HG03565 (cell line): Measurements from ENCODE around the gene LMNTD2.

Experiments used
- ATAC-seq: cut with Tn5 transposase; IDR thresholded peaks from one replicate; pipeline ENCODE4 v1.9.1; 2021; ENCODE audit warnings: mild to moderate bottlenecking, moderate library complexity; ENCODE audit not compliant: unreplicated experiment

Gene LMNTD2

DNA sequence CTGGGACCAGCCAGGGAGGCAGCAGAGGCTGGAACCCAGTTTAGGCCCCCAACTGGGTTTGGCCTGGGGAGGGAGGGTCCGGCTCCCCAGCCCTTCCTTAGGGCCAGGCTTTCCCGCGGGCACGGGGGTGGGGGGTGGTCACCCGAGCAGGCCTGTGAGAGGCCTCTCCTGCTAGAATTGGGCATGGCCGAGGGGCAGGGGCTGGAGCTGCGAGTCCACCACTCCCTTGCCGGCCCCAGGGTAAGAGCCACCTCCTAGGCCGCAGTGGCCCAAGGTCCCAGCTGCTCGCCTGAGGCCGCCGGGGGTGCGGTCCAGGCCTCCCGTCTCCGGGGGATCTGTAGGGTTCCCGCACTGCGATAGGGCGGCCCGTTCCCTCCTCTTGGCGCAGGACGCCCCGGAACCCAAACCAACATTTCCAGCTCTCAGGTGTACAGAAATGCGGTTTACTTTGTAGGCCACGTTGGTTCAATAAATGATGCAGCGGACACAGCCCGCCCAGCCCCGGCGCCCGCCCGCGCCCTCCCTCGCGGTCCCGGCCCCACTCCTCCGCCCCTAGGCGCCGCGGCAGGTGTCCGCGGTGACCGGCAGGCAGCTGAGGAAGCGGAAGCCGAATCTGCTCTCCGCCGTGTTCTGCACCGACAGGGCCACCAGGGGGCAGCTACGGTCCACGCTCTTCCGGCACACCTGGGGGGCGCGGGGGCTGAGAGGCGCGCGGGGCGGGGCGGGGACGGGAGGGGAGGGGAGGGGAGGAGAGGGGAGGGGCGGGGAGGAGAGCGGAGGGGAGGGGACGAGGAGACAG lies 5.9 kb downstream of the LMNTD2 start:
- peak; percentile 47 for ATAC-seq

DNA sequence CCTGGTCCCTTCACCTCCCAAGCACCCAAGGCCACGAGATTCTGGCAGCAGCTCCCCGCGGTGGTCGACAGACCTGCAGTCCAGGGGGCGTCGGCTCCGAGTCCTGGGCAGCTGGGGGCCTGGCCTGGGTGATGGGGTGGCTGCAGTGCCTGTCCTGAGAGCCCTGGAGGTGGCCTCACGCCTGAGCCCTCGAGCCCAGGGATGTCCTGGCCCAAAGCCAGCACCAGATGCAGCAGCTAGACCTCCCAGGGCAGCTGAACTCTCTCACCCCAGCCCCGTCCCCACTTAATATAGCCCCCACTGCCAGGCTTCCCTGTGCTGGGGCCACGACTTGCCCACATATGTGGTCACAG lies 6.6 kb downstream of the LMNTD2 start:
- ATAC-seq, result no peak

DNA sequence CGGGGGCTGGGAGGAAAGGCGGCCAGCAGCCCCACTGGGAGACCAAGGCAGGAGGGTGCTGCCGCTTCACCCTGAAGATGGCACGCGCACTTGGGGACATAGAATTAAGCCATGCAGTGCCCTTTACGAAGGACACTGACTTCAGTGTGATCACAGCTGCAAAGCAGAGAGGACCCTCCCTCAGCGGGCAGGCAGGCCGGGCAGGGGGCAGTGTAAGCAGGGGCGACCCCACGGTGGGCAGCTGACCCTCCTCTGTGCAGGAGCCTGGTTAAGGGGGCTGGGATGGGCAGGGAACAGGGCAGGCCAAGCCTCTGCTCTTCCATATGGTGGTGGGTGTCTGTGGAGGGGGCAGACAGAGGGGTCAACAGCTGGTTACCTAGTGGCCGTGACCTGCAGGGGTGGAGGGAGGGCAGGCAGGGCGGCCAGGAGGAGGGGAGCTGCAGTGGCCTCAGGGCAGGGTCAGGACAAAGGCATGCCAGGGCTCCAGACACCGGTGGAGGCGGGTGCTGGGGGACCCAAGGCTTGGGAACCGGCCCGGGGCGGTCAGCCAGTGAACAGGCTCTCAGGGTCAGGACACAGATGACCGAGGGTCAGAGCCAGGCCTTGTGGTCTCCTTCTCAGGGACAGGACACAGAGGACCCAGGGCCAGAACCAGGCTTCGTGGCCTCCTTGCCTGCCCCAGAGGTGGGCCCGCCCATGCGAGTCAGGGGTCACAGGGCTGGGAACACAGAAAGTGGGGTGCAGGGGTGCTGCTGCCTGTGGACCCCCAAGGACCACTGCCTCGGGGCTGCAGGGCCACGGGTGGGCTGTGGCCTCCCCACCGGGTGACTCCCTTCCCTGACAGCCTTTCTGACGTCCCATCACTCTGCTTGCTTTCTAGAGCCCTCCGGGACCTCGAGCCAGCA lies 7.2 kb downstream of the LMNTD2 start:
- ATAC-seq, result no peak

DNA sequence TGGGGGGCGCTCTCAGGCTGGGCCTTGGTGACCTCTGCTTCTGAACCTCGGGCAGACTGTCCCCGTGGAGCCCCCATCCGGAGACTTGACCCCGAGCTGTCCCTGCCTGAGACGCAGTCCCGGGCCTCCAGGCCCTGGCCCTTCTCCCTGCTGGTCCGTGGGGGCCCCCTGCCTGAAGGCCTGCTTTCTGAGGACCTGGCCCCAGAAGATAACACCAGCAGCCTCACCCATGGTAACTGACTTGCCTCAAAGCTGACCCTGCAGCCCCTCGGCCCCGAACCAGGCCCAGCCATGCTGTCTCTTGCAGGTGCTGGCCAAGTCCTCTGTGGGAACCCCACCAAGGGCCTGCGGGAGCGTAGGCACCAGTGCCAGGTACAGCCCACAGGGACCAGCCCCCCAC lies 8.9 kb downstream of the LMNTD2 start:
- no peak for ATAC-seq

DNA sequence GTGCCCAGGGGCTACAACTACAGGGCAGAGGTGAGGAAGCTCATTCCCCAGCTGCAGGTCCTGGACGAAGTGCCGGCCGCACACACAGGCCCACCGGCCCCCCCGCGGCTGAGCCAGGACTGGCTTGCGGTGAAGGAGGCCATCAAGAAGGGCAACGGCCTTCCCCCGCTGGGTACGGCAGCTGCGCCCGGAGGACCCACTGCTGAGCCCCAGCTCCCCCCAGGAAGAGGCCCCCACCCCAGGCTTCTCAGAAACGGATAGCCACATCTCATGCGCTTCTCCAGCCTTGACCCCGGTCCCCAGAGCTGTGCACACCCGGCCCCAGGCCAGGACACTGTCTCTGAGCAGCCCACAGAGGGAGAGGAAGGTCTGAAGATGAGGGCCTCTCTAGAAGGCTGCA lies 9.4 kb downstream of the LMNTD2 start:
- no peak for ATAC-seq

DNA sequence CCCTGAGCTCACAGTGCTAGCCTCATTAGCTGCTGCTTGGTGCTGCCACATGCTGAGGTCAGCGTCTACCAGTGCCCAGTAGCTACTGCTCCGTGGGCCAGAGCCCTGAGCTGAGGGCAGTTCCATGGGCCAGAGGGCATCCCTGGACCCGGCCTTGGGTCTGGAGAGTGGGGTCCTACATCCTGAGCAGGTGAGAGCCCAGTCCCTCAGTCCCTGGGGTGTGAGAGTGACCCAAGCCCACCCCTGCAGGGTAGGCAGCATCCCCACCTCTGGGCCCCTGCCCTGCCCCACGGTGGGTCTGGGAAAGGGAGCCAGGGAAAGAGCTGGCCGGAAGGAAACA lies 9.8 kb downstream of the LMNTD2 start:
- no peak for ATAC-seq

DNA sequence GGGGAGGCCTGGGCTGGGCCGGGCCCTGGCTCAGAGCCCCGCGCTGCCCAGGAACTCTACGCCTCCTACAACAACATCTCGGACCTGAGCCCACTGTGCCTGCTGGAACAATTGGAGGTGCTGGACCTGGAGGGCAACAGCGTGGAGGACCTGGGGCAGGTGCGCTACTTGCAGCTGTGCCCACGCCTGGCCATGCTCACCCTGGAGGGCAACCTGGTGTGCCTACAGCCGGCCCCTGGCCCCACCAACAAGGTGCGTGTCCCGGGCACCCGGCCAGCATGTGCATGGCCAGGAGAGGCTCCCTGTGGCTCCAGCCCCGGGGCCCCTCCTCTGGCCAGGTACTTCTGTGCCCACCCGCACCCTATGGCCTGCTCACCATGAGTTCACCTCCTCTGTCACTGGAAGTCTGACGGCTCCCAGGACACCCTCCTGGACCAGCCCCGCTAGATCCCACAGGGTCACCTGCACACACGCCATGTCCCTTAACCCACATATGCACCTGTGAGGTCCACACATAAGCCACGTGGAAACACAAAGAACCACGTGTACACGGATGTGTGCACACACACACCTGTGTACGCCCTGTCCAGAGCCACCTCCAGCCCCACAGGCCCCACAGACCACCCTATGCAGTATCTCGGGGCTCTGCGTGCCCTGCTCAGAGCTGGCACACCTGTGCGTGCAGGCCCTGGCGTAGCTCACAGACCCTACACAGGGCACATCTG lies 10.4 kb downstream of the LMNTD2 start:
- no peak for ATAC-seq

DNA sequence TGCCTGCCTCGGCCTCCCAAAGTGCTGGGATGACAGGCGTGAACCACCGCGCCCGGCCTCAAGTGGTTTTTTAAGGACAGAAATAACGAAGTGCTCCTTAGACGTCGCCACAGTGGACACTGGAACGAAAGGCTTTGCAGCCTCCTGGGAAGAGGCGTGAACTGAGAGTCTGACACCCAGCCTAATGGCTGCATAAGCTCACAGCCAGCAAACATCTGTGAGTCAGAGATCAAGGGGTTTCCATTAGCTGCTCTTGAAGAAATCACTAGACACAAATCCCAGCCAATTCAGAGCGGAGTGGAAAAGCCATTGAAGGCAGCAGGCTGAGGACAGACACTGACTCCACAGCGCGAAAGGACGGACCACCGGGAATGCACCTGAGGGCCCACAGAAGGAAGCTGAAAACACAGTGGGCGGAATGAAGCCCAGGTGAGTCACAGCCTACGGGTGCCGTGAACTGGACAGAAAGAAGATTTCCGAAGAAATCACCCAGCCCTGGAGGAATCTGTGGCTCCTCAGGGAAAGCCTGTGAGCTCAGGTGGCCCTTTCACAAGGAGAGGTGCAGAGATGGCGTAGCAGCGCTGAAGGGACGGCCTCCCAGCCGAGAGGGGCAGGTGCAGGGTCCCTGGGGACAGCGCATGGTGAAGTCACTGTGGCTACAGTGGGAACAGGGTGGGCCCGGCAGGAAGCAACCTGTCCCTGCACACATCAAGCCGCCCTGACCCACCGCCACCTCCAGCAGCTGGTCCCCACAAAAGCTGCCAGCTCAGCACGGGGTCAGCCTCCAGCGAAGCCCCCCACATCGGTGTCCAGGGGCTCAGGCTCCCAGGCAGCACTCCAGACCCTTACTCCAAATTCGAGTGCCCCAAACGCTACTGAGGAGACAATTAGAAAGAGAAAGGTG lies 11.6 kb downstream of the LMNTD2 start:
- no peak for ATAC-seq

DNA sequence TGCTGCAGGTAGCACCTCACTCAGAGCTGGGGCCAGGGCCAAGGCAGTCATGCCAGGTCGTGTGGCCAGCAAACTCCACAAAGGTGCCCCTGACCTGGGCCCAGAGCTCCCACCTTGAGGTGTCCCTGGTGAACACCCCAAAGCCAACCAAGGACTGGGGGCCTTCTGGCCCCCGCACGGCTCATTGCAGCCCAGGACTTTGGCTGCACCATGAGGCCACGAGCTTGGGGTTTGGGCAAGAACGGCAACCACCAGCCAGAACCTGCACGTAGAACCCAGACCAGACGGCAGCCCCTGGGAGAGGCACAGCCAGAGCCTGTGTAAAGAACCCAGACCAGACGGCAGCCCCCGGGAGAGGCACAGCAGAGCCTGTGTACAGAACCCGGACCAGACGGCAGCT lies 15.4 kb downstream of the LMNTD2 start:
- no peak for ATAC-seq

DNA sequence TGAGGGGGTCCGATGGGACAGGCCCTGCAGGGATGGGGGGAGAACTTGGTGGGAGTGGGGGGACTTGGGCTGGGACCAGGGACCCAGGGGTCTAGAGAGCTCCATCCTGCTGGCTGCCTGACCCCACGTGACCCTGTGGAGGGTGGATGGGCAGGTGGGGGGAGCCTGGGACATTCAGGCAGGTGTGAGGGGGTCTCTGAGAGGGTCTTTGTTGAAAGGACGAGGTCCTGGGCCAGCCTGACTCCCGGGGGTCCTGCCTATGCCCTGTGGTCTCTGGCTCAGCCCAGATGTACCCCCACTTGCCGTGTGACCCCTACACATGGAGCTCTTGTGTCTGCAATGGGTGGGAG lies 15.7 kb downstream of the LMNTD2 start:
- no peak for ATAC-seq

DNA sequence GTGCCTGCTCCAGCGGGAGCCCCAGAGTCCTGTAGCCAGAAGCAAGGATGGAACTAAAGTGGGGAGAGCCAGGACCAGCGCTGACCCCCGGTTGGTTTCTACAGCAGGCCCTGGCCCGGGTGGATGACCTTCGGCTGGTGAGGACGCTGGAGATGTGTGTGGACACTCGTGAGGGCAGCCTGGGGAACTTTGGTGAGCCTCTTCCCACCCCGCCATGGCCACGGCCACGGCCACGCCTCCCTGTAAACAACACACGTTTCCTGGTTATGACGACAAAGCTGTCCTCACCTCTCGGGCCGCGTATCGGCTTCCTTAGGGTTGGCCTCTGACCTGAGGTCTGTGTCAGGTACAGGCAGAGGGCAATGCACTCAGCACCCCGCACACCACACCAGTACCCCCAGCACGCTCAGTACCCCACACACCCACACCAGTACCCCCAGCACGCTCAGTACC lies 19.1 kb downstream of the LMNTD2 start:
- ATAC-seq, result no peak

DNA sequence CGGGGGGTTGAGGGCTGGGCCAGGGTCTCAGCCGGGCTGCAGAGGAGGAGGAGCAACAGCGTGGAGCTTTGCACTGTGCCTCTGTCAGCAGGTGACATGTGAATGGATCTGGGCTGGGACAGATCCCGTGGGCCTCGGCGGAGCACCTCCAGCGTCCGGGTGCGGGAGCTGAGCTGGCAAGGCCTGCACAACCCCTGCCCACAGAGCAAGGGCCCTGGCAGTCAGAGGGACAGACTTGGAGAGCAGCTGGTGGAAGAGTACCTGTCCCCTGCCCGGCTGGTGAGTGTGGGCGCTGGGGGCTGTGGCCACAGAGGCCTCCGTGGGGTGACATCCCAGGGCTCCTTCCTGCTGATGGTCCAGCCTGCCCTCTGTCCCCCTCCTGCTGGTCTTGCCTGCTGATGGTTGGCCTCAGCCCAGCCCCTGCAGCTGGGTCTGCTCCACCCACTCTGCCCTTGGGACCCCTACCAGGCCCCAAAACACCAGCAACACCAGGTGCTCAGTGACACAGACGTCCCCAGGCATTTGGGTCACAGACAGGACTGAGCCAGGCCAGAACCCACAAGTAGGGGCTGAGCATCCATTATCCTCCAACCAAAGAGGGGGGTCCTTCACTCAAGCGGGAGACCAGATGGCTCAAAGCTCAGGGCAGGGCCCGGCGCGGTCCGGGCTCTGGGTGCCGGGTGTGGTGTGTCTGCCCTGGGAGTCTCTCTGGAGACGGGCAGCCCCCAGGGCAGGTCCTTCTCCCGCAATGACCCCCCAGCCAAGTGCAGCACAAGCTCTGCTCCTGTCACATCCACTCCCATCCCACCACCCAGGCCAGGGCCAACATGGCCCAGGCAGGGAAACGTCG lies 19.7 kb downstream of the LMNTD2 start:
- ATAC-seq, result no peak

DNA sequence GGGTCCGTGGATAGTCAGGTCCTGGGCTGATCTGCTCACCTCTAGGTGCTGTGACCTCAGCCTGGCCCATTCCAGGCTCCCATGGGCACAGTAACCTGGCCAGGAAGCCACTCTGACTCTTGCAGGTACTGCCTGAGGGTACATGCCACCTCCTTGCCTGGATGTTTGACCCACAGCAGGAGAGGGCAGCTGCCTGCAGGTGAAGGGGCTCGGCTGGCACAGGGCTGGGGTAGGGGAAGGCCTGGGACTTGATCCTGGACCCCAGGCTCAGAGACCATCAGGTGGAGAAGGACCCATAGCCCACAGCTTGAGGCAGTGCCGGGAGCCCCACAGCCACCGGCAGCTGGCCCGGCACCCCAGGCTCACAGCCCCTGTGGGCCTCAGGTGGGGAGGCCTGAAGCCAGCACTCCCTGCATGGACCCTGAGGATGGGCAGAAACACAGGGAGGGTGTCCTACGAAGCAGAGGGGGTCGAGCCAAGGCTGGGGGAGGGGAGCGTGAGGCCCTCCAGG lies 20.5 kb downstream of the LMNTD2 start:
- no peak for ATAC-seq

DNA sequence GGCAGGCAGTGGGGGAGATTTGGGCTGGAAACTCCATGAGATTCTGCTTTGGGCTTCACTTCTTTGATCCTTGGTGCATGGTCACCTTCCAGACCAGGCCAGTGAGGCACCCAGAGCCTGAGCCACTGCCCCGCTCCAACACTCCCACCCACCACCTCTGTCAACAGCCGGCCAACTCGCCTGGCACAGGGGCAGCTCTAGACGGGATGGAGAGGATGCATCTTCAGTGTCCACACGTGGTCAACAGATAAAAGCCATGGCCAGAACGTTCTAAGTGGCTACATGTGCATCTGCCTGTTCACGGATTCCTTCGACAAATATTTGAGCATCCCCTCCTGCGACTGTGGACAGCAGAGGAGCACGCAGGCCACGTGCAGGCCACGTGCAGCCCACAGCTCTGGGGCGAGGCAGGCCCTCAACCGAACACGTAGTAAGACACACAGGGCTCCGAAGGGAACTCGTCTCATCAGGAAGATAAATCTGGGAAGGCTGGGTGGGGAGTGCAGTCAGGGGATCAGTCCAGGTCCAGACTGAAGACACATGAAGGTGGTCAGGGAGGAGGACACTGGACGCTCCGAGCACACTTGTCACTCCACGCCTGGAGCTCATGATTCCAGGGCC lies 22.0 kb downstream of the LMNTD2 start:
- ATAC-seq, result no peak

DNA sequence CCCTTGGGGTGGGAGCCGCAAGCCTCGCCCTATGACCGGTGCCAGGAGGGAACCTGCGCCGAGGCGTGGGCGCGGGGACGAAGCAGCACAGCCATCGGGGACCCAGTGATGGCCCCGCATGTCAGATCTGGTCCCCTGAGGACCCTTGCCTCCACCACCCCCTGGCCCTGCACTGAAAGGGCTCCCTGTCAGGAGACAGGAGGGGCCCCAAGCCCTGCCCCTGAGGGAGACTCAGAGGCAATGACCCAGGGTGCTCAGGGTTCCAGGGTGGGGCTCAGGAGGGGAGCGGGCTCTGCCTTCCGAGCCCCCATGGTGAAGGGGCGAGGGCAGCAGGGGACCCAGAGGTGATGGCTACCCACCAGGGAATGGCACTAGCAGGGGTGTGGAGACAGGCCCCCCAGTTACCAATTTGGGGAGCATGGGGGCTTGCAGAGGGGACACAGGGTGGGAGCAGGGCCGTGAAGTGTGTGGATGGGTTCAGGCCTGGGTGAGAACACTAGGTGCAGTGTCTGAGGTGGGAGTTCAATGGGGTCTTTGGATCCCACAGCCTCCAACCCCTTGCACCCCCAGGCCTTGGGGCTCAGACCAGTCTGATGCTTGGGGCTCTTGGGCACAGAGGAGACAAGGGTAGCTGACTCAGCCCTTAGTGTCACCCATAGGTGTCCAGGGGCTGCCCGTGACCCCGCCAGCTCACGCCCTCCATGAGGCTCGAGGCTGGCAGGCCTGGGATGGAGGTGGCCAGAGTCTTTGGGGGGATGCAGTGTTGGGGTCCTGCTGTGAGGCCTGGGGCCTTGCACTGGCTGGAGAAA lies 22.7 kb downstream of the LMNTD2 start:
- no peak for ATAC-seq

DNA sequence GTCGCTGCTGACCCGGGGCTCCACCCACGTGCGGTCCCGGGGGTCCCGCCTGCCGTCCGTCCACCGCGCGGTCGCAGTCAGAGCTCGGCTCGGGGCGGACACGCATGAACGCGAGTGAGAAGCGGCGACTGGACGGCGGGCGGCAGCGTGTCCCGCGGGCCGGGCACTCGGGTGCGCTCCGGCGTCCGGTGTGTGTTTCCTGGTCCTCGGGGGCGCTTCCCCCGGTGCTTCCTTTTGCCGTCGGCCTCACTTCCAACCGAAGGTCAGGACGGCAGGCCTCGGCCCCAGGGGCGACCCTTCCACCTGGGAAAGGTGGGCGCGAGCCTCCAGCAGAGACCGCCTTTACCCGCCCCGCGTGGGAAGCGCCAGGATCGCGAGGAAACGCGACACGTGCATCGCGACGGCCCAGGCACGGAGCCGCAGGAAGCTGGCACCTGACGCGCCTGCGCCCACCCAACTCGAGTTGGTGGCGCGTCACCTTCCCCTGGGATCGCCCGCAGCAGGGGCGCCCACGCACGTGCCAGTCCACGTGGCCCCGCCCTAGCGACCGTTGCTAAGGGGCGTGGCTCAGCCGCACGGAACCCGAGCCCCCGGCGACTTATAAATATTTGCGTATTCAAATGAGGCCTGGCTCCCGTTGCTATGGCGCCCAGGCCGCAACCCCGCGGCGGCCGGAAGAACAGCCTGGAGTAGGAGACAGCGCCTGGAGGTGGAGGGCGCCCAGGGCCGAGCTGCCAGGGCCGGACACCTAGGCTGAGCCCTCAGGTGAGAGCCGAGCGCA lies 23.5 kb downstream of the LMNTD2 start, which contains the start of gene LRRC56:
TSS of gene LRRC56 (plus strand) at position 687 of the 781 bp plus-strand sequence. CDS start 3,158 bp downstream, outside the sequence.
- ATAC-seq, result peak; percentile 47
